A549 treated with CpdA at 1 μM for 4 hours (cell line): ENCODE measurements around the gene HSD17B12. TPM values are rescaled to one million over a fixed set of nuclear protein-coding genes. Genes with fewer than 3 reads are reported as not detected.

ENCODE experiments used
- total RNA-seq: library from RNA; stranded (reverse); fragments of 200-300 nt; extraction: Qiagen RNA extraction; gene quantifications from 5 replicates; pipeline ENCODE4 v1.2.3, GENCODE V29; 2022; ENCODE audit warnings: low read depth

Gene HSD17B12
- total RNA-seq = 65.5 to 82.1 TPM (median 70.4 TPM) in 5 replicates

GRCh38 chr11:43680521-43681400 is at the start of gene HSD17B12:
Gene HSD17B12, plus strand, starts transcription at chr11:43680738. Its CDS starts 90 bp downstream, at chr11:43680828.

DNA sequence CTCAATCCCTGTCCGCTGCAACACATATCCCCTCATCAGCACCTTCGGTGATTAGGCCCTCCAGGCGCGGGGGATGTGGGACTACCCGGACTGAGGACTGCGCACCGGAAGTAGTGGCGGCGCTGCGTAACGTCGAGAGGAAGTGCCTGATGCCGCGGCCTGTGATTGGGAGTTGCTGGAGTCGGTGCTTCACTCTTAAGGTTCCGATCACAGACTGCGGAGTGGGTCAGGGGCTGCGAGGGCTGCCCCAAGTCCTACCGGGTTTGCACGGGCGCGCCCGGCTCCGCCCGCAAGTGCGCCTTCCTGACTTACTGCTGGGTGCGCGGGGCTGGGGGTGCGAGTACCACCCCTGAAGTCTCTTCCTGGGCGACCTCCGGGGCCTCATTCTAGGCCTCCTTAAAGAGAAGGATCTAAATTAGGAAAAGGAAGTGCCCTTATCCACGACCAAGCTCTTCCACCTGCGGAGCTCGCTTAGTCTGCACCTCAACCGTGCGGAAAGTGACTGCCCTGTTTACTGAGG is 200.2 kb downstream of the HSD17B12 start, which contains the start of gene ALKBH3:
Gene ALKBH3 (plus strand): TSS at position 192 of the 520 bp plus-strand sequence. CDS start 1,822 bp downstream, outside the sequence.

Other genes with a start within 250 kb of the HSD17B12 start
- 25.0 to 28.5 TPM (median 28.1 TPM) in 5 replicates for gene ALKBH3, start 200.1 kb downstream of the HSD17B12 start, total RNA-seq